ENCODE results near the gene SLC25A47.
"Not testable (repeated sequence)": the region's sequence is repeated elsewhere in the genome, so short reads cannot be mapped to it uniquely, and the experiment has no call there.

SLC25A47 gene

DNA sequence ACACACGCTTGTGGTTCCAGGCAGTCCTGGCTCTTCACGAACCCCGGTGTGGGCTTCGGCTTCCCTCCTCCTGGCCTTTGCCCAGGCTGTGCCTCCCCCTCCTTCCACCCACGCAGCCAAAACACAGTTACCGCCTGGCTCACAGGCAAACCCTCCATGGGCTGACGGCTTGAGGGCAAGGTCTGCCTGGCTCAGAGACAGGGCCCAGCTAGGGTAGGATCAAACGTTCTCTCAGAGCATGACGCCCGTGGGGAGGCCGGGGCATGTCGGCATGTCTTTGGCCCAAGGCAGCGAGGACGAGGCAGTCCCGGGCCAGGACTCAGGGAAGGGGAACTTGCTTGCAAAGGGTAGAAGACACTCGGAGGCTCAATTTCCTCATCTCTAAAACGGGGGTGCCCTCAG, 2.1 kb downstream of the SLC25A47 start:
- no peak for DNase-seq (ENCODE audit: low read depth, low spot score)

- no peak for DNase-seq (ENCODE audit: low read depth, low spot score)
Measured at GRCh38 chr14:100325958-100326357, 2.8 kb downstream of the SLC25A47 start.

GRCh38 chr14:100327128-100327527, 4.0 kb downstream of the SLC25A47 start:
- DNase-seq (ENCODE audit: low read depth, low spot score) = no peak

GRCh38 chr14:100328495-100329163, 5.5 kb downstream of the SLC25A47 start:
- DNase-seq (ENCODE audit: low read depth, low spot score) = no peak

DNA sequence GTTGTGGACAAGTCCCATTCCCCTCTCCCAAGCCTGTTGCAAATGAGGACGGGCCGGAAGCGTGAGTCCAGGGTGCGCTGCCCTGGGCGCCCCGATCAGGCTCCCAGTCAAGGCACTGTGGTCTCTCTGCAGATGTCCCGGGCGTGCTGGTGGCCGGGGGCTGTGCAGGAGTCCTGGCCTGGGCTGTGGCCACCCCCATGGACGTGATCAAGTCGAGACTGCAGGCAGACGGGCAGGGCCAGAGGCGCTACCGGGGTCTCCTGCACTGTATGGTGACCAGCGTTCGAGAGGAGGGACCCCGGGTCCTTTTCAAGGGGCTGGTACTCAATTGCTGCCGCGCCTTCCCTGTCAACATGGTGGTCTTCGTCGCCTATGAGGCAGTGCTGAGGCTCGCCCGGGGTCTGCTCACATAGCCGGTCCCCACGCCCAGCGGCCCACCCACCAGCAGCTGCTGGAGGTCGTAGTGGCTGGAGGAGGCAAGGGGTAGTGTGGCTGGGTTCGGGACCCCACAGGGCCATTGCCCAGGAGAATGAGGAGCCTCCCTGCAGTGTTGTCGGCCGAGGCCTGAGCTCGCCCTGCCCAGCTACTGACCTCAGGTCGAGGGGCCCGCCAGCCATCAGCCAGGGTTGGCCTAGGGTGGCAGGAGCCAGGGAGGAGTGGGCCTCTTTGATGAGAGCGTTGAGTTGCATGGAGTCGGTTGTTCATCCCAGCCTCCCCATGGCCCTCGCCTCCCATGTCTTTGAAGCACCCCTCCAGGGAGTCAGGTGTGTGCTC, 6.3 kb downstream of the SLC25A47 start:
- no peak for DNase-seq (ENCODE audit: low read depth, low spot score)

GRCh38 chr14:100330007-100330344, 6.8 kb downstream of the SLC25A47 start:
- no peak for DNase-seq (ENCODE audit: low read depth, low spot score)

DNA sequence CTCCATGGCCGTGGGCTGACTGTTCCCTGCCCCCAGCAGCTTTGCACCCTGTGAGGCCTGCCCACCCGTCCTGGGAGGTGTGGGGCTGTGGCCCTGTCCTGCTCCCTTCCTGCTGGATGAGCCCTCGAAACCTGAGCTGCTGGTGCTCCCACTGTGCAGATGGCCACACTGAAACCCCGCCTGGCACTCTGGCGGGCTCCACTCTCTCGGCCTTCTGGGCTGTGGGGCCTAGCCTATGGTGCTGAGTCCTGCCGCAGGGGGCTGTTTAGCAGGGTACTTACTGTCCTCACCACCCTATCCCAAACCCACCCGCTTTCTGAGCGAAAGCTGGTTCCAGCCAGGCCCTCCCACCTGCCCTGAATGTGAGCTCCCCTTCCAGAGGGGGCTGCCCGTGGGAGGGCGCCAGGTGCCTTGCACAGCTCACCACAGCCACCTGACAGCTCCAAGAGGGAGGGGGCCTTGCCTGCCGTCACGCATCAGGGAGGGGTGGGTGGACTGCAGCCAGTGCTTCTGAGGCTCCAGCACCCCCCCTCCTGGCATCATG, 7.3 kb downstream of the SLC25A47 start:
- DNase-seq (ENCODE audit: low read depth, low spot score) = no peak

DNA sequence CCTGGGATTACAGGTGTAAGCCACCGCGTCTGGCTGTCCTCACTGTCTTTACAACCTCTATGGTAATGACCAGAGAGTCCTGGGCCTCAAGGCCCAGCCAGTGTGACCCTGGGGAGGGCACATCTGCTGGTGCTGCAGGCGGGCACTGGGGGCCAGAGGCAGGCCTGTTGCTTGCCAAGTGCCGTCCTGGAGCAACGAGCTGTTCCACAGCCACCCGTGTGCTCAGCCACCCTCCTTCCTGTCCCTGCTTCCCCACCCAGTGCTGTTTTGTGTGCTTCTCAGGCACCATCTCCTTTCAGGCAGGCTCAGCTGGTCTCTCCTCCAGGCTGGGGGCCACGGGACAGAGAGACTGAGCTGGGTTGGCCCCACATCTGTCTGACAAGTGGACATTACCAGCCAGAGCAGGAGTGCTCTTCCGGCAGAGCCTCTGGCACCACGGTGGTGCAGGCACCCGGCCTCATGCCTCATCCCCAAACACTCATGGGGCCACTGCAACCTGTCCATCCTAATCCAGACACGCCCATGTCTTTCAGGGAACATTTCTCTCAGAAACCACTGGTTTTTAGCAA, 9.0 kb downstream of the SLC25A47 start:
- DNase-seq (ENCODE audit: low read depth, low spot score) = no peak

GRCh38 chr14:100332797-100333196, 9.7 kb downstream of the SLC25A47 start:
- DNase-seq (ENCODE audit: low read depth, low spot score) = no peak

DNA sequence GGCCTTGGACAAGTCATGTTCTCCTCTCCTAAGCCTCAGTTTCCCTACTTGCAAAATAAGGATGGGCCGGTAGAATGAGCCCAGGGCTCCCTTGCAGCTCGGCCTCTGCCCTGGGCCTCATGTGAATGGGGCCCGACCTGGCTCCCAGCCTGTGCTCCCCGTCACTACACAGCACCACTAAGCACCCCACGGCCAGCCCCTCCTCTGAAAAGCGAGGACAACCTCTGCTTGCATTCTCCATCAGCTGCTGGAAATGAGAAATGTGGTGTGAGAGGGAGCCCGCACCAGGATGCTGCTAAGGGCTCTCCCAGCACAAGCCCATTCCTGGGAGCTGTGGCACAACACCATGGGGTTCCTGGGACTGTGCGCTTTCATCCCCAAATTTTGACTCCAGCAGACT, 10.2 kb downstream of the SLC25A47 start:
- DNase-seq (ENCODE audit: low read depth, low spot score) = no peak

- DNase-seq (ENCODE audit: low read depth, low spot score) = no peak
Measured at GRCh38 chr14:100333827-100334226, 10.7 kb downstream of the SLC25A47 start.

GRCh38 chr14:100334904-100335303, 11.8 kb downstream of the SLC25A47 start:
- DNase-seq (ENCODE audit: low read depth, low spot score) = no peak

DNA sequence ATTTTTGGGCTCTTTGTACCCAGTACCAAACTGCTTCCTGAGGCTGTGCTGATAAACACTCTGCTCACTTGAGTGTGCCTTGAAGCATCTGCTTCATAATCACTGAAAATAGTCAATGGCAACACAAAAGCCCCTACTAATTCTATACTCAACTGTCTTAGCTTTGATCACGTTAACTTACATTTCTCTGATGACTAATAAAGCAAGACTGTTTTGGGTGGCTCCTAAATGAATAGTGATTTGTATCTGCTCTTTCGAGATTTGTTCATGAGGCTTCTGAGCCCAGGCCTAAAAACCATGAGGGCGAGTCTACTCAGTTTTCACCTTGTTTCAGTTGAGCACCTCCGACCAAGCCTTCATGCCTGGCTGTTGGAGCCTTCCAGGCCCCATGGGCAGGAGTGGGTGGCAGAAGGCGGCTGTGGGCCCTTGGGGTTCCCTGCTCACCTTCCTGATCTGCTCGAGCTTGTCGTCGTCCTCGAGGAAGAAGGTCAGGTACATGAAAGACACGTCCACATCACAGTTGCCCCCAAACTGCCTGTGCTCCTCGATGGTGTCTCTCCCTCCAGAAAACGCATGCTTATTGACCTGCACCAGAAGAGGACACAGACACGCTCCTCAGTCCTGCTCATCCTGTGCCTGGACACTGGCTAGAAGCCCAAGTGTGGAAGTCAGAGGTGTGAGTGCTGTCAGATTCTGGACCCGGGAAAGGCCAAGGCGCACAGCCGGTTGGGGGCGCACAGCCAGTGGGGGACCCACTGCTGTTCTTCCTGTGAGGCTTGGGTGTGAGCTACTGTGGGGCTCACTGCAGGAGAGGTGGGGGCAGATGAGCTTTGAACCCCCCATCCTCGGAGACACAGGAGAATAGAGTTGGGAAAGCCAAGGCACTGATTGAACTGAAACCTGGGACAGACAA, 13.7 kb downstream of the SLC25A47 start:
- DNase-seq (ENCODE audit: low read depth, low spot score) = no peak

GRCh38 chr14:100339766-100340422, 16.8 kb downstream of the SLC25A47 start:
- no peak for DNase-seq (ENCODE audit: low read depth, low spot score)

DNA sequence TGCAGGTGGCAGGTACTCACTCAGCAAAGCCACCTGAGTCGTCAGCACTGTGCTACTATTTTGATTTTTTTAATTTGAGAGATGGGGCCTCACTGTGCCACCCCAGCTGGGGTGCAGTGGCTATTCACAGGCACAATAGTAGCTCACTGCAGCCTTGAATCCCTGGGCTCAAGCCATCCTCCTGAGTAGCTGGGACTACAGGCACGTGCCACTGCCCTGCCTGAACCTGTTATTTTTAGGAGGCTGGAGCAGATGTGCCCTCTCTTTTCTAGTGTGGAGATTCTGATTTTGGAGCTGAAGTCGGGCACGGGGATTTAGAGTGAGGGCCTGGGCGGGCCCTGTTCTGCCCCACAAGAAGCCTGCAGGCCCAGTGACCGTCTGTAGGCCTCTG, 17.3 kb downstream of the SLC25A47 start:
- DNase-seq (ENCODE audit: low read depth, low spot score) = no peak

DNA sequence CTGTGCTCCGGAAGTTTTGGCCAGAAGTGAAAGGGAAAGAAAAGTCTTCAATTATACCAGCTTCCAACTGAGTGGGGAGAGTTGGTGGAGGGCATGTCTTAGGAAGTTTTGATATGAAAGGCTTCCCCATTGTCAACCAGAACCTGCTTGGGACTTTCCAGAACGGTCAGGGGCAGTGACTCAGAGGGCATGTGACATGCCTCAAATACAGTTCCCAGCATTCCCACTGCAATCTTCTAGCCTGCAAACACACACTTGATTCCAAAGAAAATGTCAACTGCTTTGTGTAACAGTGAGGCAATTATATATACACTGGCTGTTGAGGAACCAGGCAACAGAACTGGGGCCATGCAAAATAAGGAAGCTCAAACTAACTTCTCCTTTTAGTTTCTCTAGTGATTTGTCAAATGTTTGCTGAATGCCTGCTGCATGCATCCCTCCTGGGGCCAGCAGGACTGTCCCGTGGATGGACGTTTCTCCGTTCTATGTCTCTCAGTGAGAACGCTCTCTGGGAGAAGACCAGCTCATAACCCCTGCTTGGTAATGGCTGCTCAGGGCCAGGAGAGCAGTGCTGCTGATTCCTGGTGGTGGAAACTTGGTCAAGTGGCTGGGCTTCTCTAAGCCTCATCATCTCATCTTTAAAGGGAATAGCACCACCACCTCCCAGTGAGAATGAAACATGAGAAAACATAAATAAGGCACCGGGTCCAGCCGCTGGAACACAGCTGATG, 18.3 kb downstream of the SLC25A47 start:
- DNase-seq (ENCODE audit: low read depth, low spot score) = no peak

DNA sequence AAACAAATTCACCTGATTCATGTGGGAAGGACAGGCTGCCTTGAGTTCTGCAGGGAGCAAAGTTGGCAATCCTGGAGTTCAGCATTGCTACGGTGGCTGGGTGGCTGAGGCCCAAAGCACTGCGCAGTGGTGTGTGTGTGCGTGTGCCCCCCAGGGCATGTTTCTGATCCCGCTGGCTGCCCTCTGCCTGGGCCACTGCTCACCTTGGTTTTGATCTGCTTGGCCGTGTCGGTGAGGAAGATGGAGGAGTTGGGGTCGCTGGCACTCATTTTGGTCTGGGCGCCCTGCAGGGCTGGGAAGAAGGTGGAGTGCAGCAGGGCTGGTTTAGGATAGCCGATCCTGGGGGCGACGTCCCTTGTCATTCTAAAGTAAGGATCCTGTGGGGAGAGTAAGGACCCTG, 19.1 kb downstream of the SLC25A47 start:
- no peak for DNase-seq (ENCODE audit: low read depth, low spot score)

- DNase-seq (ENCODE audit: low read depth, low spot score) = not testable (repeated sequence)
Measured at GRCh38 chr14:100342826-100343225, 19.7 kb downstream of the SLC25A47 start.

- DNase-seq (ENCODE audit: low read depth, low spot score) = not testable (repeated sequence)
Measured at GRCh38 chr14:100344657-100345056, 21.5 kb downstream of the SLC25A47 start.

GRCh38 chr14:100345711-100346110, 22.6 kb downstream of the SLC25A47 start:
- no peak for DNase-seq (ENCODE audit: low read depth, low spot score)

All from activated CD4-positive, CD25-positive, alpha-beta regulatory T cell treated with anti-CD3 and anti-CD28 coated beads, Interleukin-2, amount 50 U/mL, for 16 hours (primary cell).